HG03064 (cell line): ENCODE results near the gene ZNF445.
"Not testable (repeated sequence)": the region's sequence is repeated elsewhere in the genome, so short reads cannot be mapped to it uniquely, and the experiment has no call there.

ENCODE experiments used
- ATAC-seq: cut with Tn5 transposase; IDR thresholded peaks from one replicate; pipeline ENCODE4 v1.9.1; 2021; ENCODE audit warnings: low read depth; ENCODE audit not compliant: unreplicated experiment

ZNF445 gene

DNA sequence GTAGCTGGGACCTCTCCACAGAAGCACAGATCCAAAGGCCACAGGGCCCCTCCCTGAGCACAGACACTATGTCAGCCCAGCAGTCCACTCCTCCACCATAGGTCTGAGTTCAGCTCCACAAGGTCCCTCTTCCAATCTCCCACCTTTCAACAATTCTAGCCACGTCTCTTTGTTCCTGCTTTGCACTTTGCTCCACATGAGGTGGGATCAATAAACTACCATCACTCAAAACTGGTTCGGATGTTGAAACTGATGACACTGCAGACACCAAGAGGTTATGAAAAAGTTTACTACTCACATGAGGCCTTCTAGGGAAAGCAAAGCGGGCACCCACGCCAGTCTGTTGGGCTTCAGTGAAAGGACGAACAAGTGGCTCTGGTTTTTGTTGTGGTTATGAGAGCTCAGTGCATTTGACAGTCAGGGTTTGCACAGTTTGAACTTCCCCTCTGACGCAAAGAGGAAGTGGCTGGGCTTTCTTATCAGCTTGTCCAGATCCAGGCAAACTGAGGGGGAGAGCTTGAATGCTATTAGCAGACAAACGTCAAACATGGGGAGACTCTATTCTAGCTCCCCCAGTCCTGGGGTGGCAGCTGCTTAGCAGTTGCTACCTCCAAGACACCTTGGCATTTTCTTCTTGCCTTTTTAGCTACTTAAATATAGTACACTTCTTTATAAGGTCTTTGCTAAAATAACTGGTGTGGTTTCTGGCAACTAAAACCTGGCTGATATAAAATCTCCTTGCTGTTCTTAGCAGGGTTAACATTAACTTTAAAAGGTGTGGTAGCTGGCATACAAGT is 37.8 kb downstream of the ZNF445 start:
- ATAC-seq, result peak; percentile 98

- no peak for ATAC-seq
These were observed 39.7 kb downstream of the ZNF445 start for GRCh38 chr3:44437800-44438199.

- ATAC-seq, result no peak
These were observed 41.3 kb downstream of the ZNF445 start for GRCh38 chr3:44436181-44436580.

- ATAC-seq, result no peak
These were observed 42.5 kb downstream of the ZNF445 start for GRCh38 chr3:44434834-44435510.

- ATAC-seq, result no peak
These were observed 47.0 kb downstream of the ZNF445 start for GRCh38 chr3:44430466-44430865.

DNA sequence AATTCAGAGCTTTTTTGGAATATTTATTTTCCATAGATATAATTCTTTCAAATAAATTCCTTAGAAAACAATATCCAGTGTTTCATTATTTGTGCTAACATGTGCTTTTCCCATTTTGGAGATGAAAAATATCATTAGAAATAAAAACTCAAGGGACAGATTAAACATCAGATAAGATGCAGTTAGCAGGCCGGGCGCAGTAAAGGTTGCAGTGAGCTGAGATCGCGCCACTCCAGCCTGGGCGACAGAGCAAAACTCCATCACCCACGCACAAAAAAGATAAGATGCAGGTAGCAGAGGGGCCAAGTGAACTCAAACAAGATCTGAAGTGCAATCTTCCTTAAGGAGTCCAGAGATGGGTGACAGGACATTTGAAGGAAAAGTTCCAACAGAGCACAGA is 48.0 kb downstream of the ZNF445 start:
- no peak for ATAC-seq

DNA sequence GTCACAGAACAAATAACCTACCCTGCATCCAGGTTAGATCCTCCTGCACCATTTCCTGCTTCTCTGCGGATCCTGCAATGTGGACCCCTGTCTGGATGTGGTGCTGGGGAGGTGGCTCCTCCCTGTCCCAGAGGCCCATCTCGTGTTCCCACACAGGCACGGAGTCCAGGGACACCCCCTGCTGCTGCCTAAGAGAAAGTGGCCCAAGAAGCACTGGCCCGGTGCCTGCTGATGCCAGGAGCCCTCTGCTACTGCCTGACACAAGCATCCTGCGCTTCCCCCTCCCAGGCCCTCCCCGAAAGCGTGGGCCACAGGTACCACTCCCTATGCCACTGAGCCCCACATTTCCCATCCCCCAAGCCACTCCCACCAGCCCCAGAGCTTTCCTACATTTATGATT is 48.6 kb downstream of the ZNF445 start:
- no peak for ATAC-seq

- ATAC-seq, result no peak
These were observed 49.8 kb downstream of the ZNF445 start for GRCh38 chr3:44427683-44428082.

DNA sequence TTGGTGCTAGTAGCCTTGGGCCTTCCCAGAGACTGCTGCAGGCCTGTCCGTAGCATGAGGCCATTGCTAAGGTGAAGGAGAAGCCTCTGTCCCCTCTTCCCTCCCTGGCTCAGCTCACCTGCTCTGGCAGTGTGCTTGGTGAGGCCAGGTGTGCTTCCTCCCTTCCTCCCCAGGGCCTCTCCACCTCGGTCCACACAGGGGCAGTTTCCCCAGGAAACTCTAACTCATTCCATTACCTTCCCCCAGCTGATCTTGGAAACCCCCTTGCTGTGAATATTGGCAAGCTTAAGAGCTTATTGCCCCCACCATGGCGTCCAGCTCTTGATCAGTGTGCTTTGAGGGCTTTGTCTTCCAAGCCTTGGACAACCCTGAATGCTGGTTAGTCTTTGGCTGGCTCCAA is 52.7 kb downstream of the ZNF445 start:
- no peak for ATAC-seq

- no peak for ATAC-seq
These were observed 56.2 kb downstream of the ZNF445 start for GRCh38 chr3:44421280-44421679.

DNA sequence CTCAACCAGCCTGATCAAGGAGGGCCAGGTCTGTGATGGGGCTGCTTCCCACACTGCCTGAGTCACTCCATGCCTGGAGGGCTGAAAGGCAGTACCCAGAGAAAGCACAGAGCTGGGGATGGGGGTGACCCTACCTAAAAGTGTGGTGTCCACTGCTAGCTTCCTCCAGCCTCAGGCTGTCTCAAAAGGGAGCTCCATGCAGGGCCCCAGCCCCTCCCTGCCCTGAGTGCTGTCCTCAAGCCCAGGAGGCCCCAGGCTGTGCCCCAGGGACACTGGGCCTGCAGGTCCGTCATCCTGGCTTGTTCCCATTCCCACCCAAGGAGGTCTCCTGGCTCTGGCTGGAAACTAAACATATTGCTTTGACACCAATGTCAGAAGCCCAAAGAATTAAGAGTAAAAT is 56.8 kb downstream of the ZNF445 start:
- ATAC-seq, result no peak

GRCh38 chr3:44419923-44420650 is 57.4 kb downstream of the ZNF445 start:
- ATAC-seq, result no peak

- ATAC-seq, result no peak
These were observed 58.2 kb downstream of the ZNF445 start for GRCh38 chr3:44419116-44419922.

GRCh38 chr3:44418549-44418948 is 58.9 kb downstream of the ZNF445 start:
- ATAC-seq, result no peak

DNA sequence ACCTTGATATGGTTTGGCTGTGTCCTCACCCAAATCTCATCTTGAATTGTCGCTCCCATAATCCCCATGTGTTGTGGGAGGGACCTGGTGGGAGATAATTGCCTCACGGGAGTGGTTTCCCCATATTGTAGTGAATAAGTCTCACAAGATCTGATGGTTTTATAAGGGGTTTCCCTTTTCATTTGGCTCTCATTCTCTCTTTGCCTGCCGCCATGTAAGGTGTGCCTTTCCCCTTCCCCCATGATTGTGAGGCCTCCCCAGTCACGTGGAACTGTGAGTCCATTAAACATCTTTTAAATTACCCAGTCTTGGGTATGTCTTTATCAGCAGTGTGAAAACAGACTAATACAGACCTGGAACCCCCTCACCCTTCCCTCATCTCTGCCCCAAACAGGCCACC is 59.4 kb downstream of the ZNF445 start:
- ATAC-seq, result not testable (repeated sequence)

DNA sequence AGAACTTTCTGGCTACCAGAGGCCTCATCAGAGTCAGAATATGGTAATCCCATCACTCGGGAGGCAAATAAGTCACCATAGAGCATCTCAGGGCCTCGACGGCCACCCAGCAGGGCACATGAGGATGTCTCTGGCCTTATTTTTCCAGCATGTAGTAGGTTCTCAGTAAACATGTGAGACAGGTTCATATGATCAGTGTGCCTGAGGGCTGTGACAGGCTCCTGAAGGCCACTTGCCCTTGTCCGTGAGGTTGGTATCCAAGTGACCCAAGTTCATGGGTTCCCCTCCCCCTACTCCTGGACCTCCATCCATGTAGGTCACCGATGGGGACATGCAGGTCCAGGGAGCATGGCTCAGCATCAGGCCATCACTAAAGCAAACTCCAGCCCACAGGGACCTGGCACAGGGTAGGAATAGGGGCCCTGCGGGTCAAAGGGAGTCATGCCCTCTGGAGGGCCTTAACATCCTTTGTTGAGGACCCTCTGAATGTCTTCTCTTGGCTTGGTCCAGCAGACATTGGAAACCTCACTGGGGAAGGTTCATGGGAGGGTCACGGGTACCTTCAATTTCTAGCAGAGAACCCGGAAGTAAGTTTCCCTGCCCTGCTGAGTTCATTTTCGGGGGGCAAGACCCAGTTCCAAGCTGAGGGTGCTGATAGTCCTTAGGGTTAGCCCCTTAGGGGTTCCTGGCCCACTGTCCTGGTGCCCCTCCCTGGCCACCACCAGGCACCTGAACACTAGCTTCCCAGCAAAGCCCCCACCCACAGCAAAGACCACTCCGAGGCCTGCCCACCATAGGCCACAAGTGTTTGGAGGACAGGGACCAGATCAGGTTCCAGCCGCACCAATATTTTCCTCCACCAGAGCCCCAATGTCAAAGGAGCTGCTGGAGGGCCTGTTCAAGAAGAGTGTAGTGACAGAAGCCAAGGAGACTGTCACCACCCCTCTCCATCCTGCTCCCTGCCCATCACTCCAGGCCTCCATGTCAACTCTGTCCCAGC is 61.1 kb downstream of the ZNF445 start:
- ATAC-seq, result no peak

DNA sequence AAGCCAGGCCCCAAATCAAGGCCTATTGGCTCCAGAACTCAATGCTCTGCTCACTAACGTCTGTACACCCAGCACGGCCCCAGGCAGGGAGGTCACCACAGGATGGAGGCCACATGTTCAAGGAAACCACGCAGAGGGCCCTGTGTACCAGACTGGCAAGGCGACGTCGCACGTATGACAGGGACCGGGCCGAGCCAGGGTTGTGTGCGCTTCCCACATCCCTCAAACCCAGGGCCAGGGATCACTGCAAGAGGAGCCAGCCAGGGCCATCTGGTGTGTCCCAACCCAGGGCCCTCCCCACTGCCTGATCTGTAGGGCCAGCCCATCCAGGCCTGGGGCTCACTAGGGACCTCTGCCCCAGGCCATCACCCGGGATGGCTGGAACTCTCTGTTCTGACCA is 62.0 kb downstream of the ZNF445 start:
- ATAC-seq, result no peak

- ATAC-seq, result no peak
These were observed 62.9 kb downstream of the ZNF445 start for GRCh38 chr3:44414517-44415090.

DNA sequence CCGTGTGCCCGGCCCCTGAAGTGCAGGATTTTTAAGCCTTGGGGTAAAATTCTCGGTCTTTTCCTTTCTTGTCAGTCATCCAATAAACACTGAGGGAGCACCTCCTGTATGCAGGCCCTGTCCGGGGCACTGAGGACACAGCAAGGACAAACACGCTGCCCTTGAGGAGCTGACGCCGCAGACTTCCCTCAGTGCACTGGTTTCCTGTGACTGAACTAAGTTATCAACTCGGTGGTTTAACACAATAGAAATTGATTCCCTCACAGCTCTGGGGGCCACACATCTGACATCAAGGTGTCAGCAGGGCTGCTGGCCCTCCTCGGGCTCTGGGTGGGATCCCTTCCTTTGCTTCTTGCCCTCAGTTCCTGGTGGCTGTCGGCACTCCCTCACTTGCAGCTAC is 65.1 kb downstream of the ZNF445 start:
- ATAC-seq, result no peak
